Articular chondrocyte of knee joint (primary cell): Measurements from ENCODE around the gene CLHC1. TPM values are rescaled to one million over a fixed set of nuclear protein-coding genes. Genes with fewer than 3 reads are reported as not detected.

Experiments
- total RNA-seq: library from RNA; depleted of rRNA; stranded (reverse); fragments of >200 nt; gene quantifications from 2 replicates; pipeline ENCODE4 v1.2.3, GENCODE V29; 2012

The CLHC1 gene
- 11.1 and 22.1 TPM in 2 replicates for total RNA-seq

GRCh38 chr2:55232084-55232862 lies at the start of gene CLHC1, which contains the start of gene RPS27A:
CLHC1 (minus strand) TSS chr2:55232293; CDS start chr2:55222411, 9,882 bp downstream.
RPS27A (plus strand) TSS chr2:55232688; CDS start chr2:55232825, 137 bp downstream.

DNA sequence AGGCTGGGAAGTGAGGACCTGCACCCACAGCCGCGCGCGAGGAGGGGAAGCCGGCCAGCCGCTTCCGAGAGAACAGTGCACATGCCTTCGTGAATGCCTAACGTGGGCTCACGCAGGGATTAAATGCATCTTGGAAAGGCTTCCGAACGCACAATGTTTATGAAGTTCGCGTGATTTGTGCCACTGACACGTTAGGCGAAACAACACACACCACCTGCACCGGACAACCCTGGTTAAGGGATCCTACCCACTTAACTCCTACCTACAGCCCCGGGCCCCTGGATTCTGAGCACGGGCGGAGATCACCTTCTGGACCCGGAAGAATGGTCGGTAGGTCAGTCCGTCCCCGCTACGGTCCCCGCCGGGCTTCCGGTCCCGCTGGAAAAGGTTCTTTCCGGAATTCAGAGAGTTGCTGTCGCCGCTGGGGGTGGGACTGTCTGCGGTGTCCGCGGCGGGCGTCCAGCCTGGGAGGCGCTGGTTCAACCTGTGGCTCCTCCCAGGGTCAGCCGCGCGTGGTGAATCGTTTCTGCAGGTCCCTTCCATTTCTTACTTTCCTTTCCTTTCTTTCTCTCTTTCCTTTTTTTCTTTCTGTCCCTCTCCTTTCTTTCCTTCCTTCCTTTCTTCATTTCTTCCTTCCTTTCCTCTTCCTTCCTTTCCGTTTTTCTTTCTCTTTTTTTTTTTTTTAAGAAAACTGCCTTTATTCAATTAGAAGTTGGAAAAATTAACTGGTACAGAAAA lies 37.0 kb upstream of the CLHC1 start, which contains the start of gene MTIF2:
TSS of gene MTIF2 (minus strand) at position 325 of the 738 bp plus-strand sequence. CDS start 5,373 bp downstream, outside the sequence.

Other genes with a start within 250 kb of the CLHC1 start
- 319 TPM in 2 replicates for gene RTN4, start 181.8 kb downstream of the CLHC1 start, total RNA-seq
- gene RPS27A, start 395 bp upstream of the CLHC1 start, total RNA-seq, result 1,186 and 1,583 TPM in 2 replicates
- 44.3 and 45.8 TPM in 2 replicates for gene MTIF2, start 36.9 kb upstream of the CLHC1 start, total RNA-seq
- 119 and 126 TPM in 2 replicates for gene CCDC88A, start 187.6 kb upstream of the CLHC1 start, total RNA-seq